SK-N-SH (cell line): ENCODE measurements around the gene MAPK14. TPM values are rescaled to one million over a fixed set of nuclear protein-coding genes. Genes with fewer than 3 reads are reported as not detected.

Experiments
- CTCF ChIA-PET: fragments of 300-600, 350-600 bp; formaldehyde crosslinking; extraction: SDS; loops from one replicate; lab custom pipeline; 2021; lab: Yijun Ruan, JAX
- POLR2A ChIA-PET: fragments of 350-600 bp; sonication (Branson Sonifier 250); formaldehyde crosslinking; extraction: SDS; loops from one replicate; lab custom pipeline; 2020; ENCODE audit warnings: antibody characterized with exemption, inconsistent platforms; lab: Yijun Ruan, JAX
- DNase-seq: peaks from one replicate; pipeline ENCODE4 v3.0.0; 2012
- H2AFZ ChIP-seq: fragments of 200-600 bp; sonication (generic); 2 replicates; pipeline ENCODE4 v1.8.1; 2016; ENCODE audit warnings: antibody characterized with exemption, mild to moderate bottlenecking, low read depth
- H3F3A ChIP-seq: fragments of 200-600 bp; sonication (generic); replicated peaks from 2 replicates; pipeline ENCODE3; 2016; ENCODE audit warnings: antibody characterized with exemption, mild to moderate bottlenecking; ENCODE audit not compliant: insufficient read depth
- H3K27ac ChIP-seq, 2 experiments: fragments of 200-500 bp in 1 of 2; fragments of 200-600 bp in 1 of 2; sonication (Bioruptor generic) in 1 of 2; sonication (generic), shearing (Covaris generic) in 1 of 2; 2 replicates each; pipeline versions ENCODE4 v1.5.1 to v1.6.1; 2014 to 2016; ENCODE audit warnings: low read depth in 2 of 2, inconsistent platforms in 1 of 2, low read length in 1 of 2, mild to moderate bottlenecking in 1 of 2, mixed read lengths in 1 of 2
- H3K27me3 ChIP-seq: fragments of 200-600 bp; sonication (generic), shearing (Covaris generic); 2 replicates; pipeline ENCODE4 v1.6.1; 2016; ENCODE audit warnings: mixed run types; ENCODE audit not compliant: insufficient read depth
- H3K36me3 ChIP-seq, 2 experiments: fragments of 200-500 bp in 1 of 2; fragments of 200-600 bp in 1 of 2; sonication (Bioruptor generic) in 1 of 2; sonication (generic) in 1 of 2; replicated peaks in 1 of 2; 2 replicates each; pipeline versions ENCODE3 to v1.5.1; 2014 to 2016; ENCODE audit warnings: low read length in 1 of 2, mild to moderate bottlenecking in 1 of 2; ENCODE audit not compliant: insufficient read depth in 2 of 2, control insufficient read depth in 1 of 2
- H3K4me1 ChIP-seq, 2 experiments: fragments of 200-500 bp in 1 of 2; fragments of 200-600 bp in 1 of 2; sonication (Bioruptor generic) in 1 of 2; sonication (generic), shearing (Covaris generic) in 1 of 2; 2 replicates each; pipeline versions ENCODE4 v1.5.1 to v1.6.1; 2014 to 2016; ENCODE audit warnings: low read depth in 1 of 2, low read length in 1 of 2, mixed run types in 1 of 2; ENCODE audit not compliant: insufficient read depth in 2 of 2, control insufficient read depth in 1 of 2
- H3K4me2 ChIP-seq: fragments of 200-600 bp; sonication (generic), shearing (Covaris generic); 2 replicates; pipeline ENCODE4 v1.6.1; 2017; ENCODE audit warnings: mixed run types
- H3K4me3 ChIP-seq, 2 experiments: fragments of 200-500 bp in 1 of 2; fragments of 200-600 bp in 1 of 2; sonication (Bioruptor generic) in 1 of 2; sonication (generic), shearing (Covaris generic) in 1 of 2; 2 replicates each; pipeline versions ENCODE4 v1.5.1 to v1.8.1; 2014 to 2016; ENCODE audit warnings: low read depth in 2 of 2, inconsistent platforms in 1 of 2, low read length in 1 of 2, mild to moderate bottlenecking in 1 of 2, mixed read lengths in 1 of 2, moderate library complexity in 1 of 2
- H3K79me2 ChIP-seq: fragments of 200-600 bp; sonication (generic); 2 replicates; pipeline ENCODE4 v1.8.1; 2017; ENCODE audit warnings: mild to moderate bottlenecking; ENCODE audit not compliant: insufficient read depth
- H3K9ac ChIP-seq: fragments of 200-600 bp; sonication (generic); 2 replicates; pipeline ENCODE4 v1.6.1; 2017; ENCODE audit warnings: mixed run types
- H3K9me2 ChIP-seq: fragments of 200-600 bp; sonication (generic); 2 replicates; pipeline ENCODE4 v1.6.1; 2017; ENCODE audit warnings: mixed run types
- H3K9me3 ChIP-seq: fragments of 200-600 bp; sonication (generic); 2 replicates; pipeline ENCODE4 v1.6.1; 2017; ENCODE audit warnings: mixed run types, mild to moderate bottlenecking, moderate library complexity
- H4K20me1 ChIP-seq: fragments of 200-600 bp; sonication (generic); 2 replicates; pipeline ENCODE4 v1.6.1; 2017; ENCODE audit warnings: mild to moderate bottlenecking, mixed run types; ENCODE audit not compliant: insufficient read depth
- EP300 ChIP-seq, 2 experiments: IDR thresholded peaks; 2 replicates each; pipeline versions ENCODE4 v1.4.0 to v1.6.1; 2012; ENCODE audit warnings: borderline replicate concordance in 1 of 2, low read depth in 1 of 2, low read length in 1 of 2
- EZH2phosphoT487 ChIP-seq: fragments of 200-600 bp; sonication (generic); IDR thresholded peaks from 2 replicates; pipeline ENCODE4 v1.6.1; 2017; ENCODE audit warnings: low read depth, mixed run types, mild to moderate bottlenecking, antibody characterized with exemption, moderate library complexity, borderline replicate concordance
- FOXJ3 ChIP-seq: sonication (generic); formaldehyde crosslinking; IDR thresholded peaks from 2 replicates; pipeline ENCODE4 v1.5.1; 2020; ENCODE audit warnings: mild to moderate bottlenecking, missing genetic modification reagents
- FOXM1 ChIP-seq: IDR thresholded peaks from 2 replicates; pipeline ENCODE4 v1.4.0; 2012; ENCODE audit warnings: low read depth, mild to moderate bottlenecking
- GABPA ChIP-seq: IDR thresholded peaks from 2 replicates; pipeline ENCODE4 v1.4.0; 2012; ENCODE audit warnings: low read depth, mild to moderate bottlenecking
- GATA2 ChIP-seq: sonication (generic); formaldehyde crosslinking; IDR thresholded peaks from 2 replicates; pipeline ENCODE4 v1.5.0; 2020; ENCODE audit warnings: mild to moderate bottlenecking, missing genetic modification reagents
- NFIC ChIP-seq: IDR thresholded peaks from 2 replicates; pipeline ENCODE4 v1.4.0; 2012; ENCODE audit warnings: borderline replicate concordance
- NRF1 ChIP-seq: IDR thresholded peaks from 2 replicates; pipeline ENCODE4 v1.6.1; 2012; ENCODE audit warnings: low read depth, mild to moderate bottlenecking, low read length
- PBX3 ChIP-seq: IDR thresholded peaks from 2 replicates; pipeline ENCODE4; 2012
- POLR2AphosphoS5 ChIP-seq: IDR thresholded peaks from 2 replicates; pipeline ENCODE4 v1.6.1; 2012; ENCODE audit warnings: low read depth, low read length
- RAD21 ChIP-seq: IDR thresholded peaks from 2 replicates; pipeline ENCODE4 v1.6.1; 2012; ENCODE audit warnings: mild to moderate bottlenecking, low read length
- RCOR1 ChIP-seq: fragments of 150-350 bp; IDR thresholded peaks from 2 replicates; pipeline ENCODE4 v1.6.1; 2017; ENCODE audit warnings: antibody characterized with exemption, low read length
- RXRA ChIP-seq: IDR thresholded peaks from 2 replicates; pipeline ENCODE4 v1.4.0; 2012; ENCODE audit warnings: low read depth, mild to moderate bottlenecking, borderline replicate concordance
- SIN3A ChIP-seq: IDR thresholded peaks from 2 replicates; pipeline ENCODE4 v1.6.1; 2012; ENCODE audit warnings: low read depth, mild to moderate bottlenecking, low read length, moderate library complexity, borderline replicate concordance
- SMC3 ChIP-seq: IDR thresholded peaks from 2 replicates; pipeline ENCODE4 v1.6.1; 2012; ENCODE audit warnings: low read depth, low read length, improper control_type of control experiment
- TAF1 ChIP-seq: IDR thresholded peaks from 2 replicates; pipeline ENCODE4 v1.6.1; 2012; ENCODE audit warnings: low read depth, mild to moderate bottlenecking, low read length, moderate library complexity, borderline replicate concordance
- TCF12 ChIP-seq: IDR thresholded peaks from 2 replicates; pipeline ENCODE4 v1.4.0; 2012
- TEAD4 ChIP-seq: IDR thresholded peaks from 2 replicates; pipeline ENCODE4 v1.4.0; 2012; ENCODE audit warnings: mild to moderate bottlenecking, borderline replicate concordance; ENCODE audit not compliant: insufficient read depth
- YY1 ChIP-seq: IDR thresholded peaks from 2 replicates; pipeline ENCODE4 v1.4.0; 2012; ENCODE audit warnings: low read depth, mild to moderate bottlenecking
- ZBTB33 ChIP-seq: IDR thresholded peaks from 2 replicates; pipeline ENCODE4 v1.4.0; 2012; ENCODE audit warnings: low read depth, borderline replicate concordance
- WGBS: methylation state at CpG from one replicate; pipeline ENCODE4 v1.1.6; 2017; ENCODE audit warnings: low lambda C conversion rate; 5-methylcytosine and 5-hydroxymethylcytosine counted together
- polyA plus RNA-seq, 3 experiments: library from polyadenylated mRNA; depleted of rRNA; stranded (reverse); fragments of >200 nt; gene quantifications; 2 replicates each; pipeline ENCODE4 v1.2.3, GENCODE V29; 2012
- TF ChIP-seq, protein P1 (sequence below): IDR thresholded peaks from 2 replicates; pipeline ENCODE4 v1.4.0; 2012; ENCODE audit warnings: low read depth, borderline replicate concordance
- TF ChIP-seq, protein P2 (sequence below): fragments of 150-350 bp; IDR thresholded peaks from 2 replicates; pipeline ENCODE4 v1.6.1; 2016; ENCODE audit warnings: mild to moderate bottlenecking, low read depth, low read length

Gene MAPK14
- polyA plus RNA-seq, 1 of the 3 experiments (the other 2 are of a cell fraction), result 19.8 TPM

- CTCF ChIA-PET, result interaction anchor here (1.4 to 4.7 kb wide), 3 partner anchors 15 to 52 kb away, joined by 4 to 45 read pairs (median 13); partner anchors contain the start of gene MAPK14
- 95% methylated on average over 2 of the region's 2 CpGs for WGBS
- 0 out of 2 replicates have a peak, but pooled peaks cover 4% of the 10 kb centered on the region for H3K9me3 ChIP-seq
Measured at GRCh38 chr6:36079601-36080000, 52.0 kb downstream of the MAPK14 start.

DNA sequence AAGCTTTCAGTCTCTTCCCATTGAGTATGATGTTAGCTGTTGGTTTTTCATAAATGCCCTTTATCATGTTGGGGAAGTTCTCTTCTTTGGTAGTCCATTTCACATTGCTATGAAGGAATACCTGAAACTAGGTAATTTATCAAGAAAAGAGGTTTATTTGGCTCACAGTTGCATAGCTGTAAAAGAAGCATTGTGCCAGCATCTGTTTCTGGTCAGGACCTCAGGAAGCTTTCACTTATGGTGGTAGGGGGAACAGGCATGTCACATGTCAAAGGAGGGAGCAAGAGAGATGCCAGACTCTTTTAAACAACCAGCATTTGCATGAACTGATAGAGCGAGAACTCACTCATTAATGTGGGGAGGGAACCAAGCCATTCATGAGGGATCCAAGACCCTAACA lies 54.7 kb downstream of the MAPK14 start:
- Histone ChIP-seq H3K27me3 (no peaks in the 10 kb centered on the region), H3K4me2 (no peak overlapping the region), H3K4me3 (no peak overlapping the region), H2AFZ (no peak overlapping the region), H3K27ac (no peak overlapping the region), H3K9me3 (0 out of 2 replicates have a peak, but pooled peaks cover 4% of the 10 kb centered on the region), H4K20me1 (no peaks in the 10 kb centered on the region), H3K79me2 (0 out of 2 replicates have a peak, but pooled peaks cover 3% of the 10 kb centered on the region), H3K9ac (no peak overlapping the region), H3K4me1 (no peaks in the 10 kb centered on the region), H3F3A (no peaks in the 10 kb centered on the region), H3K36me3 (peaks cover 61 to 71% of the 10 kb centered on the region in 2 experiments), H3K9me2 (no peaks in the 10 kb centered on the region)
- CTCF ChIA-PET, result interaction anchor here (2.0 to 6.8 kb wide), 3 partner anchors 9 to 55 kb away, joined by 6 to 48 read pairs (median 14); partner anchors contain the start of gene MAPK14
- DNase-seq, result no peak
- POLR2A ChIA-PET, result no interaction called here
- WGBS, result no CpG with 5 or more reads among the region's 1 CpG
- TF ChIP-seq YY1 (no peak), POLR2AphosphoS5 (no peak), EP300 (IDR thresholded peaks at IDR 0.05; ENCODE audit: borderline replicate concordance in 1 of 2, low read depth in 1 of 2, low read length in 1 of 2) (no peak), TCF12 (no peak), NRF1 (no peak), ZBTB33 (no peak), SMC3 (no peak)
- TF ChIP-seq, protein P1, sequence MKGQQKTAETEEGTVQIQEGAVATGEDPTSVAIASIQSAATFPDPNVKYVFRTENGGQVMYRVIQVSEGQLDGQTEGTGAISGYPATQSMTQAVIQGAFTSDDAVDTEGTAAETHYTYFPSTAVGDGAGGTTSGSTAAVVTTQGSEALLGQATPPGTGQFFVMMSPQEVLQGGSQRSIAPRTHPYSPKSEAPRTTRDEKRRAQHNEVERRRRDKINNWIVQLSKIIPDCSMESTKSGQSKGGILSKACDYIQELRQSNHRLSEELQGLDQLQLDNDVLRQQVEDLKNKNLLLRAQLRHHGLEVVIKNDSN, result no peak
- TF ChIP-seq, protein P2, sequence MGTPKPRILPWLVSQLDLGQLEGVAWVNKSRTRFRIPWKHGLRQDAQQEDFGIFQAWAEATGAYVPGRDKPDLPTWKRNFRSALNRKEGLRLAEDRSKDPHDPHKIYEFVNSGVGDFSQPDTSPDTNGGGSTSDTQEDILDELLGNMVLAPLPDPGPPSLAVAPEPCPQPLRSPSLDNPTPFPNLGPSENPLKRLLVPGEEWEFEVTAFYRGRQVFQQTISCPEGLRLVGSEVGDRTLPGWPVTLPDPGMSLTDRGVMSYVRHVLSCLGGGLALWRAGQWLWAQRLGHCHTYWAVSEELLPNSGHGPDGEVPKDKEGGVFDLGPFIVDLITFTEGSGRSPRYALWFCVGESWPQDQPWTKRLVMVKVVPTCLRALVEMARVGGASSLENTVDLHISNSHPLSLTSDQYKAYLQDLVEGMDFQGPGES, result no peak

More at GRCh38 chr6:36079601-36080000, 52.0 kb downstream of the MAPK14 start:
- no peaks in the 10 kb centered on the region for H3K4me1 ChIP-seq
- peaks cover 67 to 73% of the 10 kb centered on the region in 2 experiments for H3K36me3 ChIP-seq
- no peak overlapping the region for H3K27ac ChIP-seq
- H3K9ac ChIP-seq, result no peak overlapping the region
- H2AFZ ChIP-seq, result no peak overlapping the region
- no peaks in the 10 kb centered on the region for H3K27me3 ChIP-seq
- H3K9me2 ChIP-seq, result no peaks in the 10 kb centered on the region
- no peaks in the 10 kb centered on the region for H4K20me1 ChIP-seq
- H3K4me2 ChIP-seq, result no peak overlapping the region
- no peak for TF ChIP-seq RAD21
- no peak for TF ChIP-seq TAF1
- no peak for TF ChIP-seq RXRA
- TF ChIP-seq SIN3A, result no peak
- no peak for TF ChIP-seq GABPA
- no peak for TF ChIP-seq GATA2 (CRISPR knock-in tag)
- no peak for TF ChIP-seq ZBTB33
- no peak for TF ChIP-seq FOXJ3 (CRISPR knock-in tag)
- TF ChIP-seq RCOR1, result no peak
- no peak for TF ChIP-seq PBX3
- TF ChIP-seq SMC3, result no peak
- no peak for TF ChIP-seq FOXM1
- TF ChIP-seq EZH2phosphoT487, result no peak
- no peak for TF ChIP-seq NFIC
- TF ChIP-seq TEAD4, result no peak
- no peak for TF ChIP-seq POLR2AphosphoS5
- POLR2A ChIA-PET, result no interaction called here
- H3F3A ChIP-seq, result no peaks in the 10 kb centered on the region
- H3K79me2 ChIP-seq, result 0 out of 2 replicates have a peak, but pooled peaks cover 3% of the 10 kb centered on the region
- no peak overlapping the region for H3K4me3 ChIP-seq
- no peak for DNase-seq
